Prostate gland (tissue), 2 donors: Measurements from ENCODE around the gene HOATZ.

Experiments used
- POLR2A ChIP-seq: fragments of 450-650 bp; IDR thresholded peaks from one replicate; pipeline ENCODE4 v1.6.1; 2016; ENCODE audit warnings: antibody characterized with exemption, mild to moderate bottlenecking
- TF ChIP-seq, protein P1 (sequence below), 4 experiments: fragments of 200-600 bp in 2 of 4; fragments of 450-650 bp in 2 of 4; sonication (generic) in 2 of 4; IDR thresholded peaks; 1 replicate in 3 of 4; 2 replicates in 1 of 4; pipeline ENCODE4 v1.5.1; 2016 to 2019; ENCODE audit warnings: antibody characterized with exemption in 4 of 4, mild to moderate bottlenecking in 2 of 4, moderate library complexity in 2 of 4

DNA sequence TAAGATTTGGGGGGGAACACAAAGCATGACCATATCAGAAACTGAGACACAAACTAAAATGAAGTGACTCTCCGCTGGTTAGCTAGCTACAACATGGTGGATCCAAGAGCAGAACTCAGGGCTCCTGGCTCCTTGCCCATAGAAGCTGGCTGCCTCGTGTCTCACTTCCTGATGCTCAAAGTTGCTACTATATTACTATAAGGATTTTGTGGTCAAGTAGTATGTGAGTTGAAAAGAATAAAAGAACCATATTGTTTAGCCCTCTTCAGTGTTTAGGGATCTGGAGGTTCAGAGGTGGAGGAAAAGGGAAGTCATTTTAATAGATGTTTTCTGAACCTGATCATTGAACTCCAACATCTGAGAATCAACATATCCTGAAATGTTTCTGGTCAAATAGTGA is 70.8 kb downstream of the HOATZ start:
- TF ChIP-seq, protein P1, sequence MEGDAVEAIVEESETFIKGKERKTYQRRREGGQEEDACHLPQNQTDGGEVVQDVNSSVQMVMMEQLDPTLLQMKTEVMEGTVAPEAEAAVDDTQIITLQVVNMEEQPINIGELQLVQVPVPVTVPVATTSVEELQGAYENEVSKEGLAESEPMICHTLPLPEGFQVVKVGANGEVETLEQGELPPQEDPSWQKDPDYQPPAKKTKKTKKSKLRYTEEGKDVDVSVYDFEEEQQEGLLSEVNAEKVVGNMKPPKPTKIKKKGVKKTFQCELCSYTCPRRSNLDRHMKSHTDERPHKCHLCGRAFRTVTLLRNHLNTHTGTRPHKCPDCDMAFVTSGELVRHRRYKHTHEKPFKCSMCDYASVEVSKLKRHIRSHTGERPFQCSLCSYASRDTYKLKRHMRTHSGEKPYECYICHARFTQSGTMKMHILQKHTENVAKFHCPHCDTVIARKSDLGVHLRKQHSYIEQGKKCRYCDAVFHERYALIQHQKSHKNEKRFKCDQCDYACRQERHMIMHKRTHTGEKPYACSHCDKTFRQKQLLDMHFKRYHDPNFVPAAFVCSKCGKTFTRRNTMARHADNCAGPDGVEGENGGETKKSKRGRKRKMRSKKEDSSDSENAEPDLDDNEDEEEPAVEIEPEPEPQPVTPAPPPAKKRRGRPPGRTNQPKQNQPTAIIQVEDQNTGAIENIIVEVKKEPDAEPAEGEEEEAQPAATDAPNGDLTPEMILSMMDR (IDR thresholded peaks at IDR 0.05) = no peak
- no peak for TF ChIP-seq POLR2A
